ENCODE data around the gene NR3C2. TPM values are rescaled to one million over a fixed set of nuclear protein-coding genes. Genes with fewer than 3 reads are reported as not detected.

Gene NR3C2
- total and polyA plus RNA-seq, 12 donors = 2.2 to 28.6 (median 23.3) TPM

DNA sequence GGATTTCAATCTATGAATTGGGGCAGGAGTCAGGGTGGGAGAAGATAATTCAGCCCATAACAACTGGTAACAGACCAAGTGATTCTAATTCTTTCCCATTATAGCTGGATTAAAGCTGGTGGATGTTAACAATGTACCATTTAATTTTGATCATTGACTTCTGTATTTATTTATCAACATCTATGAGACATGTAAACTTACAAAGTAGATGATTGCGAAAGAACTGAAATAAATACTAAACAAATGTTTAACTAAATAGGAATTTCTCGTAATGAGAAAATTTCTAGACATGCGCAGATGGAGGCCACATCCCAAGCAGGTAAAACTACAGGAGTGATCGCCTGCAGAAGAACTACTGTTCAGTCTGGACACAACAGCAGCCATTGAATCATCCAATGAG lies 107.1 kb downstream of the NR3C2 start:
- ATAC-seq = no peak
- intact Hi-C loops (cut with DNase I) = no loop called here
- Histone ChIP-seq H3K36me3 (no peaks in the 10 kb centered on the region), H3K4me3 (no peak overlapping the region), H3K9me3 (peaks cover 0 to 14% (median 9%) of the 10 kb centered on the region in 11 donors), H3K27me3 (no peaks in the 10 kb centered on the region), H3K27ac (no peak overlapping the region), H3K4me1 (no peaks in the 10 kb centered on the region)
- 98 to 99% methylated on average over 4 of the region's 4 CpGs for WGBS, 2 donors
- TF ChIP-seq, protein P1, sequence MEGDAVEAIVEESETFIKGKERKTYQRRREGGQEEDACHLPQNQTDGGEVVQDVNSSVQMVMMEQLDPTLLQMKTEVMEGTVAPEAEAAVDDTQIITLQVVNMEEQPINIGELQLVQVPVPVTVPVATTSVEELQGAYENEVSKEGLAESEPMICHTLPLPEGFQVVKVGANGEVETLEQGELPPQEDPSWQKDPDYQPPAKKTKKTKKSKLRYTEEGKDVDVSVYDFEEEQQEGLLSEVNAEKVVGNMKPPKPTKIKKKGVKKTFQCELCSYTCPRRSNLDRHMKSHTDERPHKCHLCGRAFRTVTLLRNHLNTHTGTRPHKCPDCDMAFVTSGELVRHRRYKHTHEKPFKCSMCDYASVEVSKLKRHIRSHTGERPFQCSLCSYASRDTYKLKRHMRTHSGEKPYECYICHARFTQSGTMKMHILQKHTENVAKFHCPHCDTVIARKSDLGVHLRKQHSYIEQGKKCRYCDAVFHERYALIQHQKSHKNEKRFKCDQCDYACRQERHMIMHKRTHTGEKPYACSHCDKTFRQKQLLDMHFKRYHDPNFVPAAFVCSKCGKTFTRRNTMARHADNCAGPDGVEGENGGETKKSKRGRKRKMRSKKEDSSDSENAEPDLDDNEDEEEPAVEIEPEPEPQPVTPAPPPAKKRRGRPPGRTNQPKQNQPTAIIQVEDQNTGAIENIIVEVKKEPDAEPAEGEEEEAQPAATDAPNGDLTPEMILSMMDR (IDR thresholded peaks at IDR 0.05) = no peak
- no peak for DNase-seq

DNA sequence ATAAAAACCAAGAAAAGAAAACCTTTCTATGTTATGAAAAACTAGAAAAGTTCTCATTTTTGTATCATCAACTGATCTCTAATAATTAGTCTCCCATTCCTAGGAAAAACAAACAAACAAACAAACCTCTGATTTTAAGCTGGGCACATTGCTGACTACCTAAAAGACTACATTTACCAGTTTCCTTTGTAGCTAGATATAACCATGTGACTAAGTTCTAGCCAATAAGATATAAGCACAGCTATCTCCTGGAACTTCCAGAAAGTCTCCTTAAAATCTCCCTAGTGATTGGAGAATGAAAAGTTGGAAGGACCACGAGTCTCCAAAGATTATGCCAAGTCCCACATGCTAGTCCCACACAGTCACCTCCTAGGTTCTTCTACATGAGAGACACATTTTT lies 108.9 kb downstream of the NR3C2 start:
- no peak for ATAC-seq
- 58 to 81% methylated on average over 1 of the region's 1 CpG for WGBS, 2 donors

DNA sequence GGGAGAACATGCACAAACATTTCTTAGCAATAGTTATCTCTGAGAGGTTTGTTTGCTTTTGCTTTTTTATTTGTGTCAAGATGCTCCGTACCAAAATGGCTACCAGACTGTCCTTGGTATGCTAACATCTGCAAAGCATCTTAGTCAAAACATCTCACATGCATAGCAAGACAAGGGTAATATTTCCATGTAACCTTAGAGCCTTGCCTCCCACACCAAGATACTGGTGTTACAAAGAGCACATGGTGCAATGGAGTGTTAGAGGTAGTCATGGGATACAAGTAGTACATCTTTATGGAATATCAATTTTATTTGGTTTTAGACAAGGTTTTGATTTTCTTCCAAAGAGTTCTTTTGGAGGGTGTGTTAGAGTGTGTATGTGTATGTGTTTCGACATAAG lies 109.7 kb downstream of the NR3C2 start:
- TF ChIP-seq, protein P1 (IDR thresholded peaks at IDR 0.05) = no peak
- no peak overlapping the region for H3K27ac ChIP-seq
- WGBS, 2 donors = 90 to 95% methylated on average over 2 of the region's 2 CpGs
- ATAC-seq = no peak
- no peaks in the 10 kb centered on the region for H3K27me3 ChIP-seq
- no peak overlapping the region for H3K4me3 ChIP-seq
- peaks cover 0 to 9% (median 0%) of the 10 kb centered on the region in 9 donors for H3K4me1 ChIP-seq
- H3K36me3 ChIP-seq = no peaks in the 10 kb centered on the region
- no peaks in the 10 kb centered on the region for H3K9me3 ChIP-seq
- intact Hi-C loops (cut with DNase I) = no loop called here
- no peak for DNase-seq

More for the DNA sequence above, 108.9 kb downstream of the NR3C2 start:
- H3K36me3 ChIP-seq = no peaks in the 10 kb centered on the region
- TF ChIP-seq, protein P1 (IDR thresholded peaks at IDR 0.05) = no peak
- DNase-seq = no peak
- peaks cover 0 to 7% (median 0%) of the 10 kb centered on the region in 9 donors for H3K4me1 ChIP-seq
- H3K27ac ChIP-seq = no peak overlapping the region
- no peak overlapping the region for H3K4me3 ChIP-seq
- no peaks in the 10 kb centered on the region for H3K27me3 ChIP-seq
- no peaks in the 10 kb centered on the region for H3K9me3 ChIP-seq
- intact Hi-C loops (cut with DNase I) = no loop called here

DNA sequence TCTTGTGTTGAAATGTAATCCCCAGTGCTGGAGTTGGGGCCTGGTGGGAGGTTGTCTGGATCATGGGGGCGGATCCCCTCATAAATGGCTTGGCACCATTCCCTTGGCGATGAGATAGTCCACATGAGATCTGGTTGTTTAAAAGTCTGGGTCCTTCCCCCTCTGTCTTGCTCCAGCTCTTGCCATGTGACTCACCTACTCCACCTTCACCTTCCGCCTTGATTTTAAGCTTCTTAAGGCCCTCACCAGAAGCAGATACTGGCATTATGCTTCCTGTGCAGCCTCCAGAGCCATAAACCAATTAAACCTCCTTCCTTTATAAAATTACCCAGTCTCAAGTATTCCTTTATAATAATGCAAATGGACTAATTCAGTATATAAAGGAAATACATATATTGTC lies 111.5 kb downstream of the NR3C2 start:
- 94 to 97% methylated on average over 3 of the region's 3 CpGs for WGBS, 2 donors
- no peak for ATAC-seq
- H3K27ac ChIP-seq = no peak overlapping the region
- H3K4me1 ChIP-seq = peaks cover 0 to 13% (median 0%) of the 10 kb centered on the region in 9 donors
- H3K27me3 ChIP-seq = no peaks in the 10 kb centered on the region
- no peaks in the 10 kb centered on the region for H3K36me3 ChIP-seq
- TF ChIP-seq, protein P1 (IDR thresholded peaks at IDR 0.05) = no peak
- H3K9me3 ChIP-seq = no peaks in the 10 kb centered on the region
- H3K4me3 ChIP-seq = no peak overlapping the region
- DNase-seq = no peak
- intact Hi-C loops (cut with DNase I) = no loop called here

Measured in heart right ventricle (tissue), 16 donors.